GM19328 (cell line): ENCODE measurements around the gene TUBGCP2.

ENCODE experiments used
- ATAC-seq: cut with Tn5 transposase; IDR thresholded peaks from one replicate; pipeline ENCODE4 v1.9.1; 2021; ENCODE audit warnings: mild to moderate bottlenecking, moderate library complexity; ENCODE audit not compliant: unreplicated experiment

TUBGCP2 gene

DNA sequence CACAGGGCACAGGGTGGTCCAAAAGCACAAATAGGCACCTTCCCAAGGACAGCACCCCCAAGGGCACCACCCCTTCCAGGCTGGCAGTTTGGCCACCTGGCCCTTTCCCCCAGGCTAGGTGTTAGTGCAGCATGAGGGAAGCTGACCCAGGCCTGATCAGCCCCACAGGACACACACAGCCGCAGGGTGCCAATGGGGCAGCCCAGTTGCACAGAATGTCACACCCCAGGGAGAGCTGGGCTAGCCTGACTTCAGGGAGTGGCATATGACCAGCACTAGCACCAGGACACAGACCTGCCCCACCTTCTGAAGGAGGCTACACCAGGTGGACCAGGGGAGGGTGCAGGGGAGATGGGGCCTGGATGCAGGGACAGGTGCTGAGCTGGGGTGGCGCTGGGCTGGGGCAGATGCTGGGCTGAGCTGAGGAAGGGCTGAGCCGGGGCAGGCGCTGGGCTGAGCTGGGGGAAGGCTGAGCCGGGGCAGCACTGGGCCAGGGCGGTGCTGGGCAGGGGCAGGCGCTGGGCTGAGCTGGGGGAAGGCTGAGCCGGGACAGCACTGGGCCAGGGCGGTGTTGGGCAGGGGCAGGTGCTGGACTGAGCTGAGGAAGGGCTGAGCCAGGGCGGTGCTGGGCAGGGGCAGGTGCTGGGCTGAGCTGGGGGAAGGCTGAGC, 28.1 kb downstream of the TUBGCP2 start:
- ATAC-seq = no peak

DNA sequence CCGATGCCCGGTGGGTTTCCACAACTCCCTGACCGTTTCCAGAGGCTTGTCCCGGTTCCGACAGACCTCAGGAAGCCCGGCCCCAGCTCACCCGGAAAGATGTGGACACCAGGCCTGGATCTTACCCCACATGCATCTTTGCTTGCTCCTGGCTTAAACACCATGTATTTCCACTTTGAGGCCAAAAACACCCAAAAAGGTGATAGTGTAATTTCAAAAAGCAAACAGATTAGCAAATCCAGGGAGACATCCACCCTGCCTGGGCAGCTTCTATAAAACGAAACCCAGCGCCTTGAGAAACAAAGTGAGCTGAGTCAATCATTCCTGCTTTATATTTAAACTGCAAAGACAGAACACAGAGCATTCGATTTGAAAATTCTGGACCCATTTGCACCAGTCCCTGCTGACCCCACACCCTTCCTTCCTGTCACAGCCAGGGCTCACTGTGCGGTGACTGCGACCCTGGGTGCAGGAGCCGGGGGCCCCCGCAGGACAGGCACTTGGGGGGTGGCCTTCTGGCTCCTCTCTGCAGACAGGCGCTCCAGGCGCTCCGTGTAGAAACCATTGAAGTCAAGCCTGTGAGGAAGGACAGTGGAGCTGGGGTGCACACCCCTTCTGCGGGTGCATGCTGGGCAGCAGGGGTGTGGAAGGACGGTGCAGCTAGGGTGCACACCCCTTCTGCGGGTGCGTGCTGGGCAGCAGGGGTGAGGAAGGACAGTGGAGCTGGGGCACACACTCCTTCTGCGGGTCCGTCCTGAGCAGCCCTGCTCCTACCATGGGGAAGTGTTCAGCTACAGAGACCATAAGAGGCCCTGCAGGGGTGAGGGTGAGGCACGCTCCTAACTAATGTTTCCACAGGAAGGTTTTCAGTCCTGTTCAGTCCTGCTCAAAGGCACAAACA, 29.1 kb downstream of the TUBGCP2 start:
- ATAC-seq = no peak

DNA sequence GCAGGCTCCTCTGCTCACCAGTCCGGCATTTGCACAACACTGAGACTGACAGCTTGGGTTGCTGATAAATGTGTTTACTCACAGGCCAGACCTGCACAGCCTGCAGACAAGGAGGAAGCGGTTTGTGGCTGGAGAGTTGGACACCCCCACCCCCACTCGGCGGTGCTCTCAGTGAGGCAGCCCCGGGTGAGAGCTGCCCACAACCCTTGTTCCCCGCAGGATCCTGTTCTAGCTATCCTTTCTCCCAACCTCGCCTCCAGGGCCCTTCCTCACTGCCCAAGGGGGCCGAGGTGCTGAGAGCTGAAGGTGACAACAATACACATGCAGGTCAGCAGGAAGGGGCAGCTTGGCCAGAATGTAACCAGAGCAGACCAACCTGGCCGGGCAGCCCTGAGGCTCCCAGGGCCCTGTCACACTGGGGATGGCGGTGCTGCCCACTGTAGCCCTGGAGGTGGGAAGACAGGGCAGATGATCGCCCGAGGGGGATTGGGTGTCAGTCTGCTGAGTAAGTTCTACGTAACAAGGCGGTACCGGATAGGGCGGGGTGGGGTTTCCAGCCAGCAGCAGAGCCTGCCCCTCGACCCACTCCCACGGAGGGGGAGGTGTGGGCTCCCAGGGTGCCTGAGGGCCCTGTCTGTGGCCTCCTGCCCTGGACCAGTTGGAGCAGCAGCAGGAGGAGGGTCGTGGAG, 30.0 kb downstream of the TUBGCP2 start:
- peak; percentile 36 for ATAC-seq

DNA sequence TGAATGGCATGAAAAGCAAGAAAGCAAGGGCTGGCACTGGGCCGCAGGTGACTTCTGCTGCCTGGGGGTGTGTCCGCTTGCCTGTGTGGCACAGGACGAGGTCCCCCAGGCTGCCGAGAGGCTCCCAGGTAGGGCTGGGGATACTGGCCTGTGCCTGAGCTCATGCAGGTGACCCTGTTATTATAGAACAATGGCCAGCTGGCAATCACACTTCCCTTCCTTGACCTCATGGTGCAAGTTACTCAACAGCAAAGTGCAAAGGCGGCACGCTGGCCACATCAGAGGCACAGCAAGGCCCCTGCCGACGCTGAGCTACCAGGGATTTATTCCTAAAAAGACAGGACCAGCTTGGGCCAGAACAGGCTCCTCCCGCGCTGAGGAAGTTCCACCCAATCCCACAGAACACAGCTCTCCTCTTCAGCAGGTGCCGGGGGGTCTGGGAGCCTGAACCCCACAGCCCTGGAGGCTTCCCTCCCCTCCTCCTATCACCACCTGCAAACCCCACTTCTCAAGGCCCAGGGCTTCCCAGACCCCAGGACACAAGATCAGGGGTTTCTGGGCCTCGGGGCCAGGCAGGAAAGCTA, 30.6 kb downstream of the TUBGCP2 start:
- ATAC-seq = no peak

DNA sequence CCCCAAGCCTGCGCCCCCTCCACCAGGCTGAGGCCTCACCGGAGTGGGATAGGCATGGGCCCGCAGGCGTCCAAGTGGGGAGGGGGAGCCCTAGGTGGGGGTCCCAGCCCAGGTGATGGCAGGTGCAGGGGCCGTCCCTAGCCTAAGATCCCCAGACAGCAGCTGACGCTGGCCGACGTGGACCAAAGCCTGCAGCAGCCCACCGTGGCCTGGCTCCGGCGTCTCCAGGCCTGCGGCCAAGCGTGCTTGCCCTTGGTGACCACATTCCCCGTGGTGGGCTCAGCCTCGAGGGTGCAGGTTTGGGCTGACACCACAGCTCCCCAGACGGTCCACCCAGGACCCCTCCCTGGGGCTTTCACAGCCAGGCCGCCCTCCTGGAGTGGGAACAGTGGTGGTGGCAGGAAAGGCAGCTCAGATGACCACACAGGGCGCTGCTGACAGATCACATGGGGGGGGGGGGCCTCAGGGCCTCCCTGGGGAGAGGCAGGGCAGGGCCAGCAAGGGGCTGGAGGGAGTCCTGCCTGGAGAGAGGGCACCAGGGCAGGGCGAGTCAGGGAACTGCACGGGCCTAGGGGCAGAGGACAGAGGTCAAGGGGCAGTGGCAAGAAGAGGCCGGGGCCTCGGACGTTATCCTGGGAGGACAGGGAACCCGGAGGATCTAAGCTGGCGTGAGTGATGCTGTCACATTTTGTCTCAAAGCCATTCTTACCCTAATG, 31.2 kb downstream of the TUBGCP2 start:
- no peak for ATAC-seq

DNA sequence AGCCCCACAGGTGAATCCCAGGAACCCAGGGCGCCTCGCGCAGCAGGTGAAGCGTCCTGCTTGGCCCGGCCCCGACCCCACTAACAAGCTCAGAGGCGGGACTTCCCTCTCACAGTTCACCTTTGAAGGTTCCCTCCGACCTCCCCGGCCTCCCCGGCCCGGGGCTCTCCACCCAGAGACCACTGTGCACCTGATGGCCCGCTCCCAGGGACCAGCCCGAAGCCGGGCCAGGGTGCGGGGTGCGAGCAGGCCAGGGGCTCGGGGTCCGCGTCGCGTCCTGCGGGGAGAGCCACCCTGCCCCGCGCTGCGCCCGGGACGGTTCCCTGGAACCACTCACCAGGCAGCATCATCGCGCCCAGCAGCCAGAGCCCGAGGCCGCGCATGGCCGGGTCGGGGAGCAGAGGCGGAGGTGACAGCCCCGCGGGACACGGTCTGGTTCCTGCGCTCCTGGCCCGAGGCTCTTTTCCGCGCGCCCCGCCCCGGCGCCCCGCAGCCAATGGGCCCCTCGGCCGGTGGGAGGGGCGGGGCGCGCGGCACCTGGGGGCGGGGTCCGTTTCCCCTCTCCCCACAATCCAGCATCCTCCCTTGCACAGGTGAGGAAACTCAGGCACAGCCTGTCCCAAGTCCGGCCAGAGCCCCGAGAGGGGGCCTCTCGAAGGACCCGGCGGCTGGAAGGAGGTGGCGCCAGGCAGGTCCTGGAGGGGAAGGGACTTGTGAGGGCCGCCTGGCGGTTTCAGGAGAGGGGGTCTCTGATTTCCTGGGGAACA, 32.1 kb downstream of the TUBGCP2 start, which contains the start of gene ADAM8:
TSS of gene ADAM8 (minus strand) at position 434 of the 767 bp plus-strand sequence. CDS start at position 383, 51 bp downstream.
- ATAC-seq = peak; percentile 54

DNA sequence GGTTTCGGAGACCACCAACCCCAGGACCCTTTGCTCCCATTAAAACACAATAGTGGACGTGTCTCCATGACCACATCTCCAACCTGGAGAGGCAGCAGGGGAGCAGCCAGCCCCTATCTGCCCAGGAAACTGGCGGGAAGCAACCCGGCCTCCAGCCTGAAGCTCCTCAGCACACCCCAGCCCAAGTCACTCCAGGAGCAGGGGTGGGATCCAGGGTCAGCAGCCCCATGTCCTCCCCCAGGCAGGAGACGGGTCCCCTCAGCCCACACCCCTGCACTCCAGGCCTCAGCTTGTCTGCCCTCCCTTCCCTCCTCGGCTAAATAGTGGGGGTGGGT, 32.6 kb downstream of the TUBGCP2 start:
- no peak for ATAC-seq

DNA sequence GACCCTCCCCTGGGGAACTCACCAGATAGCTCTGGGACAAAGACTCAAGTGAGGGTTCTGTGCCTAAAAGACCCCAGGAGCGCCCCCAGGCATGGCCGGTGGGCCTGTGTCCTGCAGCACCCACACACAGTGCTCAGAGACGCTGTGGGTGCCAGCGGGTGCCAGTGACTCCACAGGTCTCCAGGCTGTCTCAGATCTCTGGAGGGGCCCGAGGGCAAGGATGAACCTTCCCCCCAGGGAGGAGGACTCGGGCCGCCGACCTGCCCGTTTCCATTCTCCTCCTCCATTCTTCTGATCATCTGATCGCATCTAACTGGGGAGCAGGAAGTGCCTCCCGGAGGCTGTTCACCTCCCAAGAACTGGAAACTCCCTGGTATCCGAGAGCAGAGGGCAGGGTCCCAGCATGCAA, 33.0 kb downstream of the TUBGCP2 start:
- no peak for ATAC-seq

DNA sequence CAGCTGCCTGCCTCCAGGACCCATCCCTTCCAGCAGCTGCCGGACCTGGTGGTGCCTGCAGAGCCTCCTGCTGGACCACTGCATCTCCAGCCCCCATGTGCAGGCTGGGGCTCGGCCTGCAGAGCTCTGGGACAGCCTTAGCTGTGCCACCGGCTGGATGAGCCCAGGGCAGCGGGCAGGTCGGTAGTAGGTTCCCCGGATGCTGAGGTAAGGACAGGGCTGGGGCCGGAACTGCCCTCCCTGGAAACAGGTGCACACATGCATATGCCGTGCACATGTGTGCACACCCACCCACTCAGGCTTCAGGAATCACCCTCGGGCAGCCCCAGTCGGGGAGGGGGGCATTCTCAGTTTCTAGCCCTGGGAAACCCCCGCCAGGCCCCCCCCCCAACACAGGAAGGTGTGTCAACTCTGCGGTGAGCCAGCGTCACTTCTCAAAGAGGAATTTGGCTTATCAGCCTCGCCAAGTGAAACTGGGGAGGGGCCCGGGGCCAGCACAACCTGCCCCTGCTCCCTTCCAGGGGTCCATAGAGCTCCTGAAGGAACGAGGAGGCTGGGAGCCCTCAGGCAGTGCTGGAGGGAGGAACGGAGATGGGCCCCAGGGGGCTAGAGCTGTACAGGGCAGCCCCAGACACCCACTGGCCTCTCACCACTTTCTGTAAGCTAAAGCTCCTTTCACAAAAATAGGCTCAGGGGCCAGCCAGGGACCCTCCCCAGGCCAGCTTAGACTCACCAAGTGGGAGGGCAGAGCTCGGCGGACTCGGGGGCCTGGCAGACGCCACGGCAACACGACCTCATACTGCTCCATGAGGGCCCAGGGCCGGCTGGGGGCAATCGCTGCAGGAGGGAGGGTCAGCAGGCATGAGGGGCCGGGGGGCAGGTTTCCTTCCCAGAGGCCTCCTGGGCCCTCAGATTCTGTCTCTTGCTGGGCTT, 33.7 kb downstream of the TUBGCP2 start:
- ATAC-seq = no peak

DNA sequence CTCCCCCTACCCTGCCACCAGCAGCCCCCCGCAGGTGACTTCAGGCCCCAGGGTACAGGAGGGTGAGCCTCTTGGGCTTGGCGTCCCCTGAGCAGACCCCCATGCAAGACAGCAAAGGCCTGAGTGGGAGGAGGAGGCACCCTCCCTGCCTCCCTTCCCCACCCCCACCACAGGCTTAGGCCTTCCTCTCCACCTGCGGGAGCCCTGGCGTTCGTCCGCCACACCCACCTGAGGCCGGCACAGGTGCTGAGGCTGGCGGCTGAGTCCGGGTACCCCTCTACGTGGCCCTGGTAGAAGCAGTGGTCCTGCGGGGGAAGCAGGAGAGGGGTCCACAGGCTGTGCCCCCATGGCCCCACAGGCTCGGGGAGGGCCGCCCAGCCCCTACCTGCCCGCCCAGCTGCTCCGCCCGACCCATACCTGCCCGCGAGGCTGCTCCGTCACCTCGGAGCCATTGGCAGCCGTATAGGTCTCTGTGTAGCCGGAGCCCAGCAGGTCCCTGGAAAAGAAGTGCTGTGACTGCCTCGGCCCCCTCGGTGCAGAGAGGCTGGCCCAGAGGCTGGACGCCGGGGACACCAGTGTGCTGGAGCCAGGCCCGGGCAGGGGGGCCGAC, 35.0 kb downstream of the TUBGCP2 start:
- ATAC-seq = no peak

DNA sequence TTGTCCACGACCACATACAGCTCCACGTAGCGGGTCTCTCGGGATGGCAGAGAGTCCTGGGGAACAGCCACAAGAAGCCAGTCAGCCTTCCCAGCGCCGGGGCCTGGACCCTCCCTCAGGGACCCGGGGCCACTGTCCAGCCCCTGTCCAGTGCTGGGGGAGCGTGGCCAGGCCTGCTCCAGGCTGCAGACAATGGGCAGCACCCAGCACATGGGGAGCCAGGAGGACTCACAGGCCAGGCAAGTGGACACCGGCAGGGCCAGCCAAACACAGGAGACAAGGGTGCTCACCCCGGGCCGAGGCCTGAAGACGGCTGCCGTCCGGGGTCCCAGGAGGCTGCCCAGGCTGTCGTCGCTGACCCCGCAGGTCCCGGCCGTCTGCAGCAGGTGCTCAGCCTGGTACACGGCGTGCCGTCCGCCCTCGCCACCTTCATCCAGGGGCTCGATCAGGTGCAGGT, 35.7 kb downstream of the TUBGCP2 start:
- ATAC-seq = no peak

DNA sequence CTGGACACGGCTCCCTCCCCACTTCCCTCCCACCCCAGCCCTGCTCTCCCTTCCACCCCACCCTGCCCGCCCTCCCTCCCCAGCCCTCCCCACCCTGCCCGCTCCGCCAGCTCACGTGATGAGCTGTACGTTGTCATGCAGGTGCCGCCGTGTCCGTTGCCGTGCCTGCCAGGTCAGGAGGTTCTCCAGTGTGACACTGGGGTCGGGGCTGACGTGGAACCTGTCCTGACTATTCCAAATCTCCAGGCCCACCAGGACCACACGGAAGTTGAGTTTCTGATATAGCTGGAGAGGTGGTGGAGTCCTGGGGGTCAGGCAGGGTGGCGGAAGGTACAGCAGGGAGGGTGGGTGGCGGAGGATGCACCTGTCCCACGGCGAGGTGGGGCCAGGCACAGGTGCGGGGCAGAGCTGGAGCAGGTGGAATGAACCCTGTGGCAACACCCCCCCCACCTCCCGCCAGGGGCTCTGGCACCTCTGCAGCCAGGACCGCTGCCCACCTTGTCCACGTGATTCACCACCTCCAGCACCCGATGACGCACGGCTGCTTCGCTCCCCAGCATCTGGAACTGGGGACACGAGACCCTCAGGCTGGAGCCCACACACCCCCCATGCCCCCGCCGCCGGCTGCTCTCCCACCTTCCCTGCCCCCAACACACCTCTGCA, 36.2 kb downstream of the TUBGCP2 start:
- ATAC-seq = no peak

DNA sequence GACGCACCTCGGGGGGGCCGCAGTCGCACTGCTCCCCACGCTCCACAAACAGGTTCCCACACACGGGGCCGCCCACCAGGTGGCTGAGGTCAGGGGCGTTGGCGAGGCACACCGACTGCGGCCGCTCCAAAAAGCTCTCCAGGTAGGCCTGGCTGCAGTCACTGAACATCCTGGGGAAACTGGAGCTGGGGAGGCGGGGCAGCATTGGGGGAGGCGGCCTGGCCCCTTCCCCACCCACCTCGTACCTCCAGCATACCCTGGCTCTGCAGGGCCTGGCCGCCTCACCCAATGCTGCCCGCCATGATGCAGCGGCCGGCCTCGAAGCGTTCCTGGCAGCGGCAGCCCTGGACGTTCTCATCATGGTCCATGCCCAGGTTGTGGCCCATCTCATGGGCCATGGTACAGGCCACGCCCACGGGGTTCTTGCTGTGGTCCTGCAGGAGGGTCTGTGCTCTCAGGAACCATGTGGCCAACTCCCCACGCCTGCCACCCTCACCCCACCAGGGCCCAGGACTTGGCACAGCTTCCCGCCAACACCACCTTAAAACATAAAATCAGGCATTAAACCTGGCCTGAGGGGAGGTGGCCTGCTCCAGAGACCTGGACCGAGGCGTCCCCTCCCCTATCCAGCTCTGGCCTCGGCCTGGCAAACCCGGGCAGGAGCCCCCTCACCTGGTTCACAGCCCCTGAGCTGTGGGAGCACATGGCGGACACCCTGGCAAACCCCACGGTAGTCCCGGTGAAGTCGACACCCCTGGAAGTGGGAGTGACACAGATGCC, 37.0 kb downstream of the TUBGCP2 start:
- ATAC-seq = no peak

DNA sequence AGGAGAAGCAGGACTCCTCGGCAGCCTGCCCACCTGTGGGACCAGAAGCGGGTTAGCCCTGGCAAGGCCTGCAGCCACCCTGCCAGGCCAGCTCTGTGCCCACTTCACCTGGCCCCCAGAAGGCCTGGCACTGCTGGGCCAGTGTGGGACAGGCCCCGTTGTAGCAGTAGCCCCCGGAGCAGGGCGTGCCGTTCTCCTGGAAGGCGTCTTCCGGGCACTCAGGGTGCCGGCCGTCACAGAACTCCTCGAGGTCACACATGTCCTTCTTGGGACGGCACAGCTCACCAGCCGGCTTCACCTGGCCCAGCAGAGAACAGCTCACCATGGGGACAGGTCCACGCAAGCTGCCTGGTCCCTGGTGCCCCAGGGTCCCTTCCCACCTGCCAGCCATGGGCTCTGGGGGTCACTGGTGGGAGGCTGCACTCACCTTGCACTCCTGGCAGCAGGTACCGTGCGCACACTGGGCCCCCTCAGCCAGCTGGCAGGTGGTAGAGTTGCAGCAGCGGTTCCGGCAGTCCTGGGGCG, 37.8 kb downstream of the TUBGCP2 start:
- no peak for ATAC-seq

DNA sequence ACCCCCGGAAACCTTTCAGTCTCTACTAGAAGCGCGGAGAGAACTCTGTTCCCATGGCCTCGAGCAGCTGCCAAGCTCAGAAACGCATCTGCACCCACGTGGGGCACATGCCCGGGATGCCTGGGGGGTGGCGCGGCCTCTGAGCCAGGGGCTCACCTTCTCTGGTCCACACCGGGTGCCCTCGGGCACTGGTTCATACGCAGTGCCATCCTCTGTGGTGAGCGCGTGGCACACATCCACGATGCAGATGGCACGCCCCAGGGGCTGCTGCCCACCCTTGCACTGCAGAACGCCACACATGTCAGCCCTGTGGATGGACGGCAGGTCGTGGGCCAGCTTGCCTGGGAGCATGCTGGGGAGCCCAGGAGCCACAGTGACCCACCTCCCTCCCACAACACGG, 38.5 kb downstream of the TUBGCP2 start:
- no peak for ATAC-seq

DNA sequence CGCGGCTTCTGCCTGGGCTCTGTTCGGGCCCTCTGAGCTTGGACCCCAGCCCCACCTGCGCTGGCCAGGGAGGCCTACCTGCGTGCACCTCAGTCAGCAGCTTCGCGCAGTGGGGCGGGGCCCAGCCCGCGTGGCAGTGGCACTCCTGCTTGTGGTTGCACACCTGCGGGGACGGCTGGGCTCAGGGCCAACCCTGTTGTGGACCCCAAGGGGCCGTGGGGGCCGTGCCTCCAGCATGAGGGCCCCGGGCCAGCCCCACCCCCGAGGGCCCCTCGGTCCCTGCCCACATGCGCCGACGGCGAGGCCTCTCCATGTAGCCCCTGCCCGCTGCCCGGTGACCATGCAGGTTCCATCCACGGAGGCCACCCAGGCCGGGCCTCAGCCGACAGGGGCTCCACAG, 39.3 kb downstream of the TUBGCP2 start:
- no peak for ATAC-seq

DNA sequence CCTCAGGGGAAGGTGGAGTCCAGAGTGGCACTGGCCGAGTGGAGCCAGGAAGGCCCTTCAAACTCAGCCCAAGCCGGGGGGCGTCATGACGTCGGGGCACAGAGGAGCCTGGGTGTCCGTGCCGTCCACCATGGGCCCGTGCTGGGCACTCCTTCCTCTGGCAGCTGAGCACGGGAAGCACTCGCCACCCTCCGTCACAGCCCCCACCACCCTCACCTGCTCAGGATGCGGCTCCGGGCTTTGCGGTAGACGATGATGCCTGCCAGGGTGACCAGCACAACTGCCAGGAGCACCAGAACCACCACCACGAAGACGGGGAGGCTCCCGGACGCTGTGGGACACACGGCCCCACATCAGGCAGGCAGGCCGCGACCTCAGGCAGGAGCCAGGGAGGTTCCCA, 40.1 kb downstream of the TUBGCP2 start:
- ATAC-seq = no peak
